HEK293 (cell line): ENCODE measurements around the gene TM4SF1.

ENCODE experiments used
- CTCF ChIA-PET: fragments of 350-600 bp; formaldehyde crosslinking; extraction: SDS; loops from one replicate; lab custom pipeline; 2021; ENCODE audit warnings: antibody characterized with exemption; lab: Yijun Ruan, JAX
- POLR2A ChIA-PET: fragments of 300-600 bp; formaldehyde crosslinking; extraction: SDS; loops from one replicate; lab custom pipeline; 2020; ENCODE audit warnings: antibody characterized with exemption, inconsistent platforms; lab: Yijun Ruan, JAX
- H3K27ac ChIP-seq: fragments of 200-500 bp; sonication (Bioruptor generic); 2 replicates; pipeline ENCODE4 v1.5.1; 2014; ENCODE audit warnings: low read depth, low read length, control low read depth, inconsistent platforms; ENCODE audit errors: extremely low read depth
- H3K36me3 ChIP-seq, 2 experiments: fragments of 200-500 bp in 1 of 2; sonication (Bioruptor generic) in 1 of 2; 1 replicate in 1 of 2; 2 replicates in 1 of 2; pipeline ENCODE4 v1.5.1; 2014 to 2017; ENCODE audit warnings: inconsistent platforms in 2 of 2, low read length in 2 of 2; ENCODE audit not compliant: control insufficient read depth in 2 of 2, insufficient read depth in 1 of 2
- H3K4me1 ChIP-seq: fragments of 200-500 bp; sonication (Bioruptor generic); 2 replicates; pipeline ENCODE4 v1.5.1; 2014; ENCODE audit warnings: mild to moderate bottlenecking, low read length, inconsistent platforms; ENCODE audit not compliant: control insufficient read depth, insufficient read depth
- H3K4me3 ChIP-seq: 2 replicates; pipeline ENCODE4 v1.5.1; 2011; ENCODE audit warnings: low read depth, mild to moderate bottlenecking, control low read depth, low read length, moderate library complexity
- H3K9me3 ChIP-seq: fragments of 200-500 bp; sonication (Bioruptor generic); 2 replicates; pipeline ENCODE4 v1.5.1; 2014; ENCODE audit warnings: low read depth, low read length, inconsistent platforms; ENCODE audit not compliant: control insufficient read depth, insufficient read depth
- KLF16 ChIP-seq: fragments of 450-650 bp; formaldehyde crosslinking; IDR thresholded peaks from 2 replicates; pipeline ENCODE4 v1.5.1; 2017; ENCODE audit warnings: missing biosample characterization, missing genetic modification characterization
- OSR2 ChIP-seq: fragments of 450-650 bp; formaldehyde crosslinking; IDR thresholded peaks from 2 replicates; pipeline ENCODE4 v1.5.1; 2016; ENCODE audit warnings: missing biosample characterization, missing genetic modification characterization
- PBX3 ChIP-seq: sonication (generic); formaldehyde crosslinking; IDR thresholded peaks from 2 replicates; pipeline ENCODE4 v1.8.1; 2022; ENCODE audit warnings: mild to moderate bottlenecking, moderate library complexity, missing genetic modification reagents
- PRDM10 ChIP-seq: fragments of 450-650 bp; formaldehyde crosslinking; IDR thresholded peaks from 2 replicates; pipeline ENCODE4 v1.5.1; 2016; ENCODE audit warnings: missing biosample characterization, missing genetic modification characterization
- ZBTB6 ChIP-seq: fragments of 450-650 bp; formaldehyde crosslinking; IDR thresholded peaks from 2 replicates; pipeline ENCODE4 v1.5.1; 2017; ENCODE audit warnings: missing biosample characterization, missing genetic modification characterization
- ZNF112 ChIP-seq: fragments of 450-650 bp; formaldehyde crosslinking; IDR thresholded peaks from 2 replicates; pipeline ENCODE4 v1.5.0; 2017; ENCODE audit warnings: missing biosample characterization, missing genetic modification characterization
- ZNF148 ChIP-seq: fragments of 450-650 bp; formaldehyde crosslinking; IDR thresholded peaks from 2 replicates; pipeline ENCODE4 v1.5.0; 2017; ENCODE audit warnings: missing biosample characterization, missing genetic modification characterization, borderline replicate concordance
- ZNF174 ChIP-seq: fragments of 450-650 bp; formaldehyde crosslinking; IDR thresholded peaks from 2 replicates; pipeline ENCODE4 v1.5.0; 2017; ENCODE audit warnings: missing biosample characterization, mild to moderate bottlenecking, missing genetic modification characterization
- ZNF311 ChIP-seq: fragments of 450-650 bp; formaldehyde crosslinking; IDR thresholded peaks from 2 replicates; pipeline ENCODE4 v1.5.1; 2017; ENCODE audit warnings: missing biosample characterization, missing genetic modification characterization, borderline replicate concordance
- ZNF37A ChIP-seq: fragments of 450-650 bp; IDR thresholded peaks from 2 replicates; pipeline ENCODE4 v1.5.1; 2018; ENCODE audit warnings: missing biosample characterization, missing genetic modification characterization
- ZNF394 ChIP-seq: fragments of 450-650 bp; formaldehyde crosslinking; IDR thresholded peaks from 2 replicates; pipeline ENCODE4 v1.5.1; 2016; ENCODE audit warnings: missing biosample characterization, missing genetic modification characterization, mild to moderate bottlenecking, moderate library complexity, borderline replicate concordance
- ZNF660 ChIP-seq: fragments of 450-650 bp; IDR thresholded peaks from 2 replicates; pipeline ENCODE4 v1.5.1; 2018; ENCODE audit warnings: missing biosample characterization, mild to moderate bottlenecking, missing genetic modification characterization
- TF ChIP-seq, protein P1 (sequence below): fragments of 450-650 bp; formaldehyde crosslinking; IDR thresholded peaks from 2 replicates; pipeline ENCODE4 v1.5.1; 2016; ENCODE audit warnings: missing biosample characterization, missing genetic modification characterization, borderline replicate concordance
- TF ChIP-seq, protein P2 (sequence below): fragments of 450-650 bp; formaldehyde crosslinking; conservative IDR thresholded peaks from 2 replicates; pipeline ENCODE4 v1.5.1; 2016; ENCODE audit warnings: low read depth, missing biosample characterization, missing genetic modification characterization
- TF ChIP-seq, protein P3 (sequence below): fragments of 450-650 bp; formaldehyde crosslinking; IDR thresholded peaks from 2 replicates; pipeline ENCODE4 v1.5.1; 2016; ENCODE audit warnings: missing biosample characterization, missing genetic modification characterization

Gene TM4SF1

DNA sequence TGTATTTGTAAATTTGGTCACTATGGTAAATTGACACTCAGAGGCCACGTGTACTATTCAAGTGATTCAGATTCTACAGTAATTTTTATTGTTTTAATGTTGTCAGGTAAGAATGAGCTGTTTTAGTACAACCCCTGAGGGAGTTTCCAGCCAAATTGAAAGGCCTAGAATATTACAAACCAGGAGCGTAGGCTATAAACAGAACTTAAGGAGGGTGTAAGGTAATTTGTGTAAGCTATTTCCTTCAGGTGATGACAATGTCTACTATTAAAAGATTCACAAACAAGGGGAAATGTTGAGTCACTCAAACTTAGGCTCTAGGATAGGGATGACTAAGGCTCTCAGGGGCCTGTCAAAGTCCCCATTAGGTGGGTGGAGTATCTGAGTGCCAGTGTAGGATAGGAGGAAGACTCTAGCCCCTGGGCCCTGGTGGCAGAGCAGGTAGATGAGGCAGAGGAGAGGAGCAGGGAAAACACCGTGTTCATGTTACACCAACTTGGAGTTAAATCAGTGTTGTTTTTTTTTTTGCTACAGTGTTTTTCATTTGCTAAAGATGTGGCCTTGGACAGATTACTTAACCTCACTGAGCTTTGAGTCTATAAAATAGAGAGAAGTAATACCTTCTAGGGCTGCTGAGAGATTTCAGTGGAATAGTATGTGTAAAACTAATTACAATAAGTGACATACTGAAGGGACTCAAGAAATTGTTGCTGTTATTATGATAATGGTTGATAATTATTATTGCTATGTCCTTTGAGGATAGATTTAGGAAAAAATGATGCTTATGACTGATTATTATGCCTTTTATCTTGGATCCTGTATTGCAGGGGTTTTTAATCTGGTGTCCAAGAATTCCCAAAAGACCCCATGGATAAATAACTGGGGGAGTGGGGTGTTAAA lies 10.3 kb downstream of the TM4SF1 start (continued):
- TF ChIP-seq, protein P1, sequence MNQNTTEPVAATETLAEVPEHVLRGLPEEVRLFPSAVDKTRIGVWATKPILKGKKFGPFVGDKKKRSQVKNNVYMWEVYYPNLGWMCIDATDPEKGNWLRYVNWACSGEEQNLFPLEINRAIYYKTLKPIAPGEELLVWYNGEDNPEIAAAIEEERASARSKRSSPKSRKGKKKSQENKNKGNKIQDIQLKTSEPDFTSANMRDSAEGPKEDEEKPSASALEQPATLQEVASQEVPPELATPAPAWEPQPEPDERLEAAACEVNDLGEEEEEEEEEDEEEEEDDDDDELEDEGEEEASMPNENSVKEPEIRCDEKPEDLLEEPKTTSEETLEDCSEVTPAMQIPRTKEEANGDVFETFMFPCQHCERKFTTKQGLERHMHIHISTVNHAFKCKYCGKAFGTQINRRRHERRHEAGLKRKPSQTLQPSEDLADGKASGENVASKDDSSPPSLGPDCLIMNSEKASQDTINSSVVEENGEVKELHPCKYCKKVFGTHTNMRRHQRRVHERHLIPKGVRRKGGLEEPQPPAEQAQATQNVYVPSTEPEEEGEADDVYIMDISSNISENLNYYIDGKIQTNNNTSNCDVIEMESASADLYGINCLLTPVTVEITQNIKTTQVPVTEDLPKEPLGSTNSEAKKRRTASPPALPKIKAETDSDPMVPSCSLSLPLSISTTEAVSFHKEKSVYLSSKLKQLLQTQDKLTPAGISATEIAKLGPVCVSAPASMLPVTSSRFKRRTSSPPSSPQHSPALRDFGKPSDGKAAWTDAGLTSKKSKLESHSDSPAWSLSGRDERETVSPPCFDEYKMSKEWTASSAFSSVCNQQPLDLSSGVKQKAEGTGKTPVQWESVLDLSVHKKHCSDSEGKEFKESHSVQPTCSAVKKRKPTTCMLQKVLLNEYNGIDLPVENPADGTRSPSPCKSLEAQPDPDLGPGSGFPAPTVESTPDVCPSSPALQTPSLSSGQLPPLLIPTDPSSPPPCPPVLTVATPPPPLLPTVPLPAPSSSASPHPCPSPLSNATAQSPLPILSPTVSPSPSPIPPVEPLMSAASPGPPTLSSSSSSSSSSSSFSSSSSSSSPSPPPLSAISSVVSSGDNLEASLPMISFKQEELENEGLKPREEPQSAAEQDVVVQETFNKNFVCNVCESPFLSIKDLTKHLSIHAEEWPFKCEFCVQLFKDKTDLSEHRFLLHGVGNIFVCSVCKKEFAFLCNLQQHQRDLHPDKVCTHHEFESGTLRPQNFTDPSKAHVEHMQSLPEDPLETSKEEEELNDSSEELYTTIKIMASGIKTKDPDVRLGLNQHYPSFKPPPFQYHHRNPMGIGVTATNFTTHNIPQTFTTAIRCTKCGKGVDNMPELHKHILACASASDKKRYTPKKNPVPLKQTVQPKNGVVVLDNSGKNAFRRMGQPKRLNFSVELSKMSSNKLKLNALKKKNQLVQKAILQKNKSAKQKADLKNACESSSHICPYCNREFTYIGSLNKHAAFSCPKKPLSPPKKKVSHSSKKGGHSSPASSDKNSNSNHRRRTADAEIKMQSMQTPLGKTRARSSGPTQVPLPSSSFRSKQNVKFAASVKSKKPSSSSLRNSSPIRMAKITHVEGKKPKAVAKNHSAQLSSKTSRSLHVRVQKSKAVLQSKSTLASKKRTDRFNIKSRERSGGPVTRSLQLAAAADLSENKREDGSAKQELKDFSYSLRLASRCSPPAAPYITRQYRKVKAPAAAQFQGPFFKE: no peak
- no peak for TF ChIP-seq ZNF148 (tag by site-specific recombination)
- TF ChIP-seq ZNF311: no peak
- peak; percentile 42; the same call in 1 of the 2 replicates for TF ChIP-seq ZNF394

DNA sequence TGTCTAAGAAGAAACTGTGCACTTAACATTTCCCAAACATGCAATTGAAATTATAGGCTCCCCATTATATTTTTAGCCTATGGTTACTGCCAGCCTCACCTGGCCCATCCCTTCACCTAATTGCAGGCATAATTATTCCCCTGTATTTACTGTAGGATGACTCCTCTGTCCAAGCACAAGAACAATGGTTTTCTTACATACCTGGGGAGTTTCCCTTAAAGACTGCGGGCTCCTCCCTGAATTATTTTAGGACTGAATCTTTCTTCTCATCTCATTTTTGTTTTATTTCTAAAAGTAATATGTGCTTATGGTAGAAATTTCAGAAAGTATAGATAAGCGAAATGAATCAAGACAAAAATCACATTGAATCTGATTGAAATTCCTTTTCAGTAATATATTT lies 11.4 kb downstream of the TM4SF1 start:
- H3K4me1 ChIP-seq: no peaks in the 10 kb centered on the region
- TF ChIP-seq ZBTB6 (no peak), KLF16 (tag by site-specific recombination) (no peak), ZNF174 (tag by site-specific recombination) (no peak), ZNF660 (tag by site-specific recombination) (no peak), OSR2 (tag by site-specific recombination) (no peak), ZNF112 (no peak), ZNF37A (tag by site-specific recombination) (no peak), PRDM10 (no peak), PBX3 (CRISPR knock-in tag) (no peak)
- TF ChIP-seq, protein P2, sequence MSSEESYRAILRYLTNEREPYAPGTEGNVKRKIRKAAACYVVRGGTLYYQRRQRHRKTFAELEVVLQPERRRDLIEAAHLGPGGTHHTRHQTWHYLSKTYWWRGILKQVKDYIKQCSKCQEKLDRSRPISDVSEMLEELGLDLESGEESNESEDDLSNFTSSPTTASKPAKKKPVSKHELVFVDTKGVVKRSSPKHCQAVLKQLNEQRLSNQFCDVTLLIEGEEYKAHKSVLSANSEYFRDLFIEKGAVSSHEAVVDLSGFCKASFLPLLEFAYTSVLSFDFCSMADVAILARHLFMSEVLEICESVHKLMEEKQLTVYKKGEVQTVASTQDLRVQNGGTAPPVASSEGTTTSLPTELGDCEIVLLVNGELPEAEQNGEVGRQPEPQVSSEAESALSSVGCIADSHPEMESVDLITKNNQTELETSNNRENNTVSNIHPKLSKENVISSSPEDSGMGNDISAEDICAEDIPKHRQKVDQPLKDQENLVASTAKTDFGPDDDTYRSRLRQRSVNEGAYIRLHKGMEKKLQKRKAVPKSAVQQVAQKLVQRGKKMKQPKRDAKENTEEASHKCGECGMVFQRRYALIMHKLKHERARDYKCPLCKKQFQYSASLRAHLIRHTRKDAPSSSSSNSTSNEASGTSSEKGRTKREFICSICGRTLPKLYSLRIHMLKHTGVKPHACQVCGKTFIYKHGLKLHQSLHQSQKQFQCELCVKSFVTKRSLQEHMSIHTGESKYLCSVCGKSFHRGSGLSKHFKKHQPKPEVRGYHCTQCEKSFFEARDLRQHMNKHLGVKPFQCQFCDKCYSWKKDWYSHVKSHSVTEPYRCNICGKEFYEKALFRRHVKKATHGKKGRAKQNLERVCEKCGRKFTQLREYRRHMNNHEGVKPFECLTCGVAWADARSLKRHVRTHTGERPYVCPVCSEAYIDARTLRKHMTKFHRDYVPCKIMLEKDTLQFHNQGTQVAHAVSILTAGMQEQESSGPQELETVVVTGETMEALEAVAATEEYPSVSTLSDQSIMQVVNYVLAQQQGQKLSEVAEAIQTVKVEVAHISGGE (tag by site-specific recombination): no peak
- TF ChIP-seq, protein P3, sequence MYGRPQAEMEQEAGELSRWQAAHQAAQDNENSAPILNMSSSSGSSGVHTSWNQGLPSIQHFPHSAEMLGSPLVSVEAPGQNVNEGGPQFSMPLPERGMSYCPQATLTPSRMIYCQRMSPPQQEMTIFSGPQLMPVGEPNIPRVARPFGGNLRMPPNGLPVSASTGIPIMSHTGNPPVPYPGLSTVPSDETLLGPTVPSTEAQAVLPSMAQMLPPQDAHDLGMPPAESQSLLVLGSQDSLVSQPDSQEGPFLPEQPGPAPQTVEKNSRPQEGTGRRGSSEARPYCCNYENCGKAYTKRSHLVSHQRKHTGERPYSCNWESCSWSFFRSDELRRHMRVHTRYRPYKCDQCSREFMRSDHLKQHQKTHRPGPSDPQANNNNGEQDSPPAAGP: no peak

More for the DNA sequence above, 11.4 kb downstream of the TM4SF1 start:
- ChIA-PET CTCF (no interaction called here), POLR2A (no interaction called here)
- no peak overlapping the region for H3K4me3 ChIP-seq
- no peaks in the 10 kb centered on the region for H3K9me3 ChIP-seq
- H3K27ac ChIP-seq: no peak overlapping the region
- H3K36me3 ChIP-seq: no peaks in the 10 kb centered on the region
